HG02623 (cell line): Measurements from ENCODE around the gene KLB.
"Not testable (repeated sequence)": the region's sequence is repeated elsewhere in the genome, so short reads cannot be mapped to it uniquely, and the experiment has no call there.

ENCODE experiments used
- ATAC-seq: cut with Tn5 transposase; IDR thresholded peaks from one replicate; pipeline ENCODE4 v1.9.1; 2021; ENCODE audit warnings: moderate library complexity; ENCODE audit not compliant: unreplicated experiment

KLB gene

GRCh38 chr4:39425297-39425696, 18.6 kb downstream of the KLB start:
- ATAC-seq = not testable (repeated sequence)

- ATAC-seq = no peak
Measured at GRCh38 chr4:39426728-39427127, 20.0 kb downstream of the KLB start.

GRCh38 chr4:39427520-39428114, 20.9 kb downstream of the KLB start:
- no peak for ATAC-seq

GRCh38 chr4:39429476-39430334, 23.0 kb downstream of the KLB start:
- ATAC-seq = no peak

GRCh38 chr4:39433878-39434492, 27.3 kb downstream of the KLB start:
- ATAC-seq = no peak

- no peak for ATAC-seq
Measured at GRCh38 chr4:39435659-39436563, 29.2 kb downstream of the KLB start.

- no peak for ATAC-seq
Measured at GRCh38 chr4:39441593-39441992, 34.9 kb downstream of the KLB start.

- no peak for ATAC-seq
Measured at GRCh38 chr4:39442998-39443397, 36.3 kb downstream of the KLB start.

GRCh38 chr4:39446483-39446841, 39.7 kb downstream of the KLB start:
- ATAC-seq = no peak

- ATAC-seq = peak; percentile 71
Measured at GRCh38 chr4:39446842-39447573, 40.3 kb downstream of the KLB start.

GRCh38 chr4:39450618-39451017, 43.9 kb downstream of the KLB start:
- ATAC-seq = no peak

GRCh38 chr4:39451423-39452023, 44.8 kb downstream of the KLB start:
- no peak for ATAC-seq

GRCh38 chr4:39452153-39452859, 45.6 kb downstream of the KLB start:
- ATAC-seq = no peak

GRCh38 chr4:39452860-39453587, 46.3 kb downstream of the KLB start:
- ATAC-seq = no peak

- ATAC-seq = no peak
Measured at GRCh38 chr4:39453738-39454137, 47.0 kb downstream of the KLB start.

GRCh38 chr4:39455486-39455885, 48.8 kb downstream of the KLB start:
- no peak for ATAC-seq

GRCh38 chr4:39456946-39457763, 50.4 kb downstream of the KLB start:
- no peak for ATAC-seq

GRCh38 chr4:39458161-39458504, 51.4 kb downstream of the KLB start:
- ATAC-seq = not testable (repeated sequence)
